H54 (cell line): ENCODE measurements around the gene TMEM178B.
"Not testable (repeated sequence)": the region's sequence is repeated elsewhere in the genome, so short reads cannot be mapped to it uniquely, and the experiment has no call there.

ENCODE experiments used
- DNase-seq: peaks from one replicate; pipeline ENCODE4 v3.0.0; 2011; ENCODE audit warnings: low spot score, mixed read lengths; ENCODE audit not compliant: insufficient read length
- FAIRE-seq: peaks from 3 replicates; lab custom pipeline; 2011; peaks lifted over from hg19 to GRCh38; lab: Jason Lieb, UNC
- POLR2A ChIP-seq: IDR thresholded peaks from 2 replicates; pipeline ENCODE4 v1.6.1; 2011; ENCODE audit warnings: low read depth, mild to moderate bottlenecking, low read length

The TMEM178B gene

GRCh38 chr7:141378405-141378804, 304.5 kb downstream of the TMEM178B start:
- TF ChIP-seq POLR2A, result no peak
- DNase-seq (no peak), FAIRE-seq (no peak)

DNA sequence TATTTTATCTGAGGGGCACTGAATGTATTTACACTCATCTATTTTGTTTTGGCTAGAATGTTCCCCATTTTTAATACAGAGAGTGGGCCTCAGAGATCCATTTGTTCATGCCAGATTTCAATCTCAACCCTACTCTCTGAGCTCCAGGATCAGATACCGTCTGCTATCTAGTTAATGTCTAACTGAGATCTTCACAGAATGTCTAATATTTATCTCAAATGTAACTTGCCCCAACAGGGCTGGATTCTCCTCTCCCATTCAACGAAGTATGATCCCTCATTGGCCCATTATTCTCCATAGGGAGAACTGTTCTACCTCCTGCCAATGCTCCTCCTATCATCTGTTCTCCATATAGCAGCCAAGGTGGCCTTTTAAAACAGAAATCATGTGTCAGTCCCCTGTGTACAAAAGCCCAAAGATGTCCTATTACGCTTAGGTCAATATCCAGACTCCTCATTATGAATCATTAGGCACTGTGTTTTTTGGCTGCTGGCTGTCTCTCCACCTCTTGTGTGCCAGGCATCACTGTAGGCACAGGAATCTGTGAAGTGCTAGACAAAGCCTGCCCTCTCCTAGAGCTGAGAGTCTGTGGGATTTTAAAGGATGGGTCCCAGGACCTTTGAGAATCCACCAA, 308.0 kb downstream of the TMEM178B start:
- no peak for FAIRE-seq
- DNase-seq, result no peak
- no peak for TF ChIP-seq POLR2A

- FAIRE-seq, DNase-seq: not testable (repeated sequence)
Measured at GRCh38 chr7:141383356-141383755, 309.5 kb downstream of the TMEM178B start.

GRCh38 chr7:141386881-141387280, 313.0 kb downstream of the TMEM178B start:
- FAIRE-seq, result no peak
- TF ChIP-seq POLR2A, result no peak
- no peak for DNase-seq

DNA sequence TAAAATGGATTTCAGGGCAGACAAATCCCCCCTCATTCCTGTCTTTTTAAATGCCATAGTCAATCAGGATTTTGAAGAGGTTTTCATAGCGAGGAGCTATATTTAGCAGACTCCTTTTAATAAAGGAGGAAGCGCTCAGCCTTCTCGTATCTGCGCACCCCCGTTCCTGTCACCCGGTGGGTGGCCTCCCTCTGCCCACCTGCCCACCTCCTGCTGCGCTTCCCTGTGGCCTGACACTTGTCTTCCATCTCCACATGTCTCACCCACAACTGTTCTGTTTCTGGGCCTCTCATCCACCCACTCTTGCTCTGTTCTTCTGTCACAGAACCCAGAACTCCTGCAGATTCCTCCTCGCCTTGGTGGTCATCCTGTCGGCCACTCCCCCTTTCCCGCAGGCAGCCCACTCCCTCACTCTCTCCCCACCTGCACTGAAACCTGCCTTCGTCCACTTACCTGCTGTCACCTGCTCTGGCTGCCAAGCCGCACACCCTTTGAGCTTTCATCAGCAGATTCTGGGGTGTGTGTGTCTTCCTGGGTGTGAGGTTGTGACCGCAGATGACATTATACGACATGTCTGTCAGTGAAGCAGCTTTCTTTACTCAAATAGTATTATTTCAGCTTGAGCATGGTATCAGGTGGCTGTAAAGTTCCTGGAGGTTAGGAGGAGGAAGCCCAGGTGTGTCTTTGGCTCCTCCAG, 313.8 kb downstream of the TMEM178B start:
- DNase-seq, result no peak
- TF ChIP-seq POLR2A, result no peak
- no peak for FAIRE-seq

DNA sequence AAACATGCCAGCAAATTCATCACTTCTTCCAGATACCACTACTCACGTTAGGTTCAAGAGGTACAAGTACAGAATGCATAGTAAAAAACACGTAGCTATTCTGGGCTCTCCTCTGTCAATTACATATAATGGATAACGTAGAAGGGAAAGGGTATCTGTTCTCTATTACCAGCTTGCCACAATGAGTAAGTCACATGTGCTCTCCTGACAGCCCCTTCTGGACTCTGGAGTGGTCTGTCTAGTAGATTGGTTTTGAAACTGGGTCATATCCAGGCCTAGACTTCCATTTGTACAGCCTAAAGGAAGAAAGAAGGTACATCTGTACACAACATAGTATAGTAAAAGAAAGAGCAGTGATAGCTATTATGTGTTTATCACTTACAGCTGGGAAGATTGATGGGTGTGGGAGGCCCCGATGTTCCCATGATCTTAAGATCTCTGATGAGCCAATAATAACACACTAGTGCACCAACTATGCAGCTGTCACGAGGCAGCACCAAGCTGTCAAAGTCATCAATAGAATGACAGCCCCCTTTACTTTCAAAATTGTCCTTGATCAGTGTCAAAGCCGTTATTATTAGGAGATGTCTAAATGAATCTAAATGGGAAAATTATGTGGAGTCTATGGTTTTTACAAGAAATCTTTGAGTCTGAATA, 315.4 kb downstream of the TMEM178B start:
- FAIRE-seq (no peak), DNase-seq (no peak)
- no peak for TF ChIP-seq POLR2A

DNA sequence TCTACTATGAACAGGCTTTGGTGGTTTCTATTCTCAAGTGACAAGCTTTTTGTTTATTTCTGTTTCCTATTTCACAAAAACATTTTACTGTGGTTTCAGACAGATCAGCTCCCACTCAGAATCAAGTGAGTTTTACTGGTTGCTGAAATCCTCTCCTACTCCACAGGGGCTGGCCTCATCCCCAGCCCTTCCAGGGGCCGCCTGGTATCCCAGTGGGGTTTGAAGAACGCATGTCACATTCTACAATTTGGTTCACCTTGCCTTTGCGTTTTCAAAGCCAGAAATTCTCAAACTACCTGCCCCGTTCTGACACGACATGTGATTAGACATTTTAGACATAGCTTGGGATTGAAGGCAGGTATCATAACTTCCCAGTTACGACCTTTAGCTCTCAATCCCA, 316.5 kb downstream of the TMEM178B start:
- FAIRE-seq (no peak), DNase-seq (no peak)
- TF ChIP-seq POLR2A, result no peak

DNA sequence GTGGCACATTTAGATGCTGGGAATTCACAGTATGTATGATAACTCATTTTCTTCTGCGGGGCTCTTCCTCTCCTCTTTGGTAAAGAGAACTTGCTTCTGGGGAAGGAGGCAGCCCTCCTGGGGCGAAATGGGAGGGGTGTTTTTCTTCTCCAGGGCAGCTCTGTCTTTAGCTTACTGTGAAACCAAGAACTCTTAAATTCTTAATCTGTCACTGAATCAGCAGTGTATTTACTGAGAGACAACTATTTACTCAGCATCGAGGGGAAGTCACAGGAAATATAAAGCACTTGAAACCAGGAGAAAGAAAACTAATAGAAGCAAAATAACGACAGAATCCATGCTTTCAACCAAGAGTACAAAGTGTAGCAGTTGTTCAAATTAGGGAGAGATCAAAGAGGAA, 319.2 kb downstream of the TMEM178B start:
- no peak for FAIRE-seq
- TF ChIP-seq POLR2A, result no peak

DNA sequence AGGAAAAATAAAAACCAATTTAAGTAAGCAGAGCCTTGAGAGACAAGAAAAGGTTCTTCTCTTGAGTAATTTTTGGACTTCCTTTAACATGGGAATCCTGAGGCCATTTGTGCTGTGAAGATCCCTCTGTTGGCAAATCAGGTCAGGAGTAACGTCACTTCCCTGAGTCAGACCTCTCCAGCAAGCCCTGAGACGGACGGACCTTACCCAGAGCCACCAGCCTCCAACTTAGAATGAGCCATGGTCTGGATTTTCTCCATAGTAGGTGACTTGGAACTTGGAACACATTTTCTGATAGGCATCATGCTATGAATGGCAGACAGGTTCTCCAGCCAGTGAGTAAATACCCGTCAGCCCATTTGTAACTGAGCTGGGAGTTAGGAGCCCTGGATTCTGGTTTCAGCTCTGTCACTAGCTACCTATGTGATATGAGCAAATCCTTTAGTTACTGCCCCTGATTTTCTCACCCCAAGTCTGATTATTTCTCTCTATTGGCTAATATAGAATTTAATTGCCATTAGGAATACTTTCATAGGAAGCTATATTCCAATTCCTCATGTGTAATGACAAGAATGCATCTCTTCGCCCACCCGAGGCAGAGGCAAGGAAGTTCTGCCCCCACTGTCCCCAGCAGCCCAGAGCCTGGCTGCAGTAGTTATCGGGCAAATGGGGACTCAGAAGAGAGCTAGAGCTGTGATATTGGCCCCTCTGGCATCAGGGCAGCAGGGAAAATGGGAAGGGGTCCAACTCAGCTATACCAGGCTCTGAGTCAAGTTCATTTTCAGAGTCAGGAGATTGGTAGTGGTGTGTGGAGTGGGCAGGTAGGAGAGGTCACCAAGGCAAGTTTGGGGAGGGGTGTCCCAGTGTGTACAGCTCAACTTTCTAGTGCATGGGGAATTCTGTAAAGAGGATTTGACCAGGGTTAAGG, 323.6 kb downstream of the TMEM178B start:
- no peak for DNase-seq
- FAIRE-seq, result no peak
- no peak for TF ChIP-seq POLR2A

More for the DNA sequence above, 319.2 kb downstream of the TMEM178B start:
- no peak for DNase-seq

DNA sequence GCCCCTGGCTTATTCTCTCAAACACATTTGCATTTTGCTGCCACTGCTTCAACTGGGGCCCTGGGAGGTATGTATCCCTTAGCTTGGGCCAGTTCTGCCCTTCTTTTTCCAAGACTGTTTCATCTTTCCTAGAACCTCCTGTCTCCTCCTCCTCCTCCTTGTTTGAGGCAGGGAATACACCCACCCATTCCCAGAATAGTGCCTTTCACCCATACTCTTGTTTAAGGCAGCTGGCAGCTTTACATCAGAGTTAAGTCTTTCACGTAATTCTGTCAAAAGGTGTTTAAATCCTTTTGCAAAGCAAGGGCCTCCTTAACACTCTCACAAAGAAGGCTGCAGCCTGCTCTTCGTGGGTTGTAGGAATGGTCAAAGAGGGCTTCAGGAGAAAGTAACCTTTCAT, 326.5 kb downstream of the TMEM178B start:
- TF ChIP-seq POLR2A, result no peak
- no peak for FAIRE-seq

GRCh38 chr7:141402277-141402996, 328.6 kb downstream of the TMEM178B start:
- FAIRE-seq, result no peak

More for the DNA sequence above, 326.5 kb downstream of the TMEM178B start:
- no peak for DNase-seq

GRCh38 chr7:141403846-141404245, 330.0 kb downstream of the TMEM178B start:
- not testable (repeated sequence) for FAIRE-seq

More at GRCh38 chr7:141402277-141402996, 328.6 kb downstream of the TMEM178B start:
- TF ChIP-seq POLR2A, result no peak
- no peak for DNase-seq

GRCh38 chr7:141406347-141406746, 332.5 kb downstream of the TMEM178B start:
- DNase-seq (no peak), FAIRE-seq (no peak)
- no peak for TF ChIP-seq POLR2A

More at GRCh38 chr7:141403846-141404245, 330.0 kb downstream of the TMEM178B start:
- not testable (repeated sequence) for DNase-seq

- FAIRE-seq (no peak), DNase-seq (no peak)
- TF ChIP-seq POLR2A, result no peak
Measured at GRCh38 chr7:141407893-141408292, 334.0 kb downstream of the TMEM178B start.
